Panc1 (cell line): ENCODE data around the gene STRA6. TPM values are rescaled to one million over a fixed set of nuclear protein-coding genes. Genes with fewer than 3 reads are reported as not detected.

Experiments
- ATAC-seq: fragments of 200-7000 bp; cut with Tn5 transposase; 2 replicates; pipeline ENCODE4 v1.9.1; 2020; ENCODE audit warnings: mild to moderate bottlenecking, moderate library complexity
- BruUV-seq: library from RNA; stranded (reverse); fragments of 400-500 nt; replicated peaks from 2 replicates; lab custom pipeline; 2021; lab: Mats Ljungman, UMichigan
- CTCF ChIA-PET: fragments of 300-600 bp; sonication (Branson Sonifier 250); formaldehyde crosslinking; loops from one replicate; lab custom pipeline; 2022; ENCODE audit warnings: antibody characterized with exemption; lab: Charles Lee
- POLR2A ChIA-PET: fragments of 300-600 bp; sonication (Branson Sonifier 250); formaldehyde crosslinking; loops from one replicate; lab custom pipeline; 2022; ENCODE audit warnings: antibody characterized with exemption; lab: Charles Lee
- DNase-seq: peaks from one replicate; pipeline ENCODE4 v3.0.0-alpha.2; 2010; ENCODE audit warnings: low read depth, low spot score
- H3K27ac ChIP-seq: 2 replicates; pipeline ENCODE4 v1.5.1; 2011; ENCODE audit warnings: mild to moderate bottlenecking, low read length, inconsistent platforms
- H3K27me3 ChIP-seq: fragments of 200-500 bp; sonication (Bioruptor generic); 2 replicates; pipeline ENCODE4 v1.6.0; 2014; ENCODE audit warnings: low read length, inconsistent platforms; ENCODE audit not compliant: control insufficient read depth, insufficient read depth
- H3K36me3 ChIP-seq: fragments of 200-500 bp; sonication (Bioruptor generic); 2 replicates; pipeline ENCODE4 v1.5.1; 2014; ENCODE audit warnings: inconsistent platforms, mild to moderate bottlenecking, low read length, moderate library complexity; ENCODE audit not compliant: control insufficient read depth, insufficient read depth
- H3K4me1 ChIP-seq: 2 replicates; pipeline ENCODE4 v1.5.1; 2011; ENCODE audit warnings: inconsistent platforms, mild to moderate bottlenecking, low read length, moderate library complexity; ENCODE audit not compliant: control insufficient read depth, insufficient read depth
- H3K4me3 ChIP-seq, 2 experiments: 2 replicates each; pipeline ENCODE4 v1.5.1; 2011 to 2012; ENCODE audit warnings: low read depth in 2 of 2, low read length in 2 of 2, mild to moderate bottlenecking in 2 of 2, inconsistent platforms in 1 of 2, moderate library complexity in 1 of 2
- H3K9me3 ChIP-seq: fragments of 200-500 bp; sonication (Bioruptor generic); 2 replicates; pipeline ENCODE4 v1.5.1; 2014; ENCODE audit warnings: low read depth, mild to moderate bottlenecking, inconsistent platforms, low read length, moderate library complexity; ENCODE audit not compliant: control insufficient read depth, insufficient read depth
- POLR2AphosphoS5 ChIP-seq: IDR thresholded peaks from 2 replicates; pipeline ENCODE4 v1.6.1; 2012; ENCODE audit warnings: mild to moderate bottlenecking, low read depth, low read length, moderate library complexity
- SIN3A ChIP-seq: IDR thresholded peaks from 2 replicates; pipeline ENCODE4 v1.6.1; 2012; ENCODE audit warnings: low read depth, mild to moderate bottlenecking, low read length, moderate library complexity, borderline replicate concordance; ENCODE audit not compliant: insufficient read depth
- TCF7L2 ChIP-seq: IDR thresholded peaks from 2 replicates; pipeline ENCODE4 v1.6.1; 2011; ENCODE audit warnings: mild to moderate bottlenecking, low read depth, low read length, inconsistent platforms
- in situ Hi-C: cut with HindIII; loops from 2 replicates; pipeline ENCODE4 v1.10.0; 2016; ENCODE audit warnings: low sequenced_read_pairs, low pct_unique_long_range_greater_than_20kb
- intact Hi-C: fragments of 100-400 bp; cut with micrococcal nuclease; formaldehyde crosslinking; loops from one replicate; pipeline ENCODE4 v1.10.0; 2022; ENCODE audit not compliant: unreplicated experiment
- total RNA-seq: library from RNA; stranded (reverse); gene quantifications from one replicate; pipeline ENCODE4 v1.2.1, GENCODE V29; 2021; ENCODE audit not compliant: unreplicated experiment
- TF ChIP-seq, protein P1 (sequence below), 2 experiments: IDR thresholded peaks; 2 replicates each; pipeline ENCODE4 v1.6.1; 2011 to 2012; ENCODE audit warnings: low read depth in 2 of 2, control low read depth in 1 of 2, low read length in 1 of 2, mild to moderate bottlenecking in 1 of 2, moderate library complexity in 1 of 2; ENCODE audit not compliant: insufficient read depth in 1 of 2
- TF ChIP-seq, protein P2 (sequence below): fragments of 450-650 bp; IDR thresholded peaks from 2 replicates; pipeline ENCODE4 v1.5.1; 2017; ENCODE audit warnings: mild to moderate bottlenecking

STRA6 gene
- total RNA-seq, 1 experiment from 2014 or later: 1.1 TPM

DNA sequence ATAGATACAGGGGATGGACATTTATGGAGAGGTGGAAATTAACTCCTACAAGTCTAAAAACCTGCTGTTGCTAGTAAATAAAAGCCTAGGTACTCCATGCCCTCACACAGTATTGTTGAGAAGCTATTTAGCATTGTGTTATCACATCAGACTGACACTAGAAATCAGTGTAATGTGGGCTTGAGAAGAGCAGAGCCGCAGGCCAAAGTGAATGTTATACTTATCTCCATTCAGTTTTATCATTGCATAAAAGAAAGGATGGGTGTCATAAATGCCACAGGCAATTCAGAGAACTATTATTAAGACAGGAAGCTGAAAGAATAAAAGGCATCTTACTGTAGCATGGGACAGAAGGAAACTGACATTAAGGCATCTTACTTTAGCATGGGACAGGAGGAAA, 42.8 kb downstream of the STRA6 start:
- CTCF ChIA-PET: no interaction called here
- POLR2A ChIA-PET: no interaction called here

DNA sequence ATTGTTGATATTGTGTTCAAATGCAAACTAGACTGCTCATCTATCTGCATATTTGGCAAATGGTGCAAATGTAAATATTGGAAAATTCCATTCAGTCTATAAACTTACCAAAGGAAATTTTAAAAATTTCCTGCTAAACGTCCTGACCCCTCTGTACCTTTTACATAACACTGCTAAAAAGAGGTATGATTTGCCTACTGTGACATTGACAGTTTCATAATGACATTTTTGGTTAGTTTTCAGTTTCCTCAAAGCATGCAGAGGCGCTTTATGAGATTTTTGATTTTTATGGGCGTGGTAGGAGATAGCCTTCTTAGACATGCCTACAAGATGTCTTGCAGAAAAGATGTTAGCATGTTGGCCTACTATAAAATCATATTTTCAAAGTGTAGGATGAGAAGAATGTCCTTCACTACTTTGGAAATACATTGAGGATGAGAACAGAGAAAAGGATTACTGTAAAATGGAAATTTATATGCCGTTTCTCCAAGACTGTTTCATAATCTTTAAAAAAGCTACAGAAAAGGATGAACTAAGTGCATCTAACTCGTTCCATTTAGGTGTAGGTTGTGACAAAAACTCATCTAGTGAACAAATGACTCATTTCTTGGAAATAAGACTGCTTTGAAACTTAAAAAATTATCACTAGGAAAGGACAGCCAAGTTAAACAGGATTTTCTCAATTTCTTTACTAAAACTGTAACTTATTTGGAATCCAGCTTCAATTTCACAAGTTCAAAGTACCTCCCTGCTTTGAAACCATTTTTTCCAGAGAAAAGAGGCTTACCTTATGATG, 43.5 kb downstream of the STRA6 start:
- no peaks in the 10 kb centered on the region for H3K9me3 ChIP-seq
- H3K27me3 ChIP-seq: peaks cover 2% of the 10 kb centered on the region; the same call in 1 of the 2 replicates
- H3K27ac ChIP-seq: no peak overlapping the region
- BruUV-seq: no TSS peak
- H3K4me3 ChIP-seq: no peak overlapping the region
- H3K36me3 ChIP-seq: no peaks in the 10 kb centered on the region
- in situ Hi-C loops (no loop called here), intact Hi-C loops (no loop called here)
- TF ChIP-seq, protein P1, sequence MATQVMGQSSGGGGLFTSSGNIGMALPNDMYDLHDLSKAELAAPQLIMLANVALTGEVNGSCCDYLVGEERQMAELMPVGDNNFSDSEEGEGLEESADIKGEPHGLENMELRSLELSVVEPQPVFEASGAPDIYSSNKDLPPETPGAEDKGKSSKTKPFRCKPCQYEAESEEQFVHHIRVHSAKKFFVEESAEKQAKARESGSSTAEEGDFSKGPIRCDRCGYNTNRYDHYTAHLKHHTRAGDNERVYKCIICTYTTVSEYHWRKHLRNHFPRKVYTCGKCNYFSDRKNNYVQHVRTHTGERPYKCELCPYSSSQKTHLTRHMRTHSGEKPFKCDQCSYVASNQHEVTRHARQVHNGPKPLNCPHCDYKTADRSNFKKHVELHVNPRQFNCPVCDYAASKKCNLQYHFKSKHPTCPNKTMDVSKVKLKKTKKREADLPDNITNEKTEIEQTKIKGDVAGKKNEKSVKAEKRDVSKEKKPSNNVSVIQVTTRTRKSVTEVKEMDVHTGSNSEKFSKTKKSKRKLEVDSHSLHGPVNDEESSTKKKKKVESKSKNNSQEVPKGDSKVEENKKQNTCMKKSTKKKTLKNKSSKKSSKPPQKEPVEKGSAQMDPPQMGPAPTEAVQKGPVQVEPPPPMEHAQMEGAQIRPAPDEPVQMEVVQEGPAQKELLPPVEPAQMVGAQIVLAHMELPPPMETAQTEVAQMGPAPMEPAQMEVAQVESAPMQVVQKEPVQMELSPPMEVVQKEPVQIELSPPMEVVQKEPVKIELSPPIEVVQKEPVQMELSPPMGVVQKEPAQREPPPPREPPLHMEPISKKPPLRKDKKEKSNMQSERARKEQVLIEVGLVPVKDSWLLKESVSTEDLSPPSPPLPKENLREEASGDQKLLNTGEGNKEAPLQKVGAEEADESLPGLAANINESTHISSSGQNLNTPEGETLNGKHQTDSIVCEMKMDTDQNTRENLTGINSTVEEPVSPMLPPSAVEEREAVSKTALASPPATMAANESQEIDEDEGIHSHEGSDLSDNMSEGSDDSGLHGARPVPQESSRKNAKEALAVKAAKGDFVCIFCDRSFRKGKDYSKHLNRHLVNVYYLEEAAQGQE (IDR thresholded peaks at IDR 0.05; ENCODE audit: insufficient read depth in 1 of 2, low read depth in 2 of 2, low read length in 1 of 2): no peak
- no peak for TF ChIP-seq POLR2AphosphoS5
- TF ChIP-seq, protein P2, sequence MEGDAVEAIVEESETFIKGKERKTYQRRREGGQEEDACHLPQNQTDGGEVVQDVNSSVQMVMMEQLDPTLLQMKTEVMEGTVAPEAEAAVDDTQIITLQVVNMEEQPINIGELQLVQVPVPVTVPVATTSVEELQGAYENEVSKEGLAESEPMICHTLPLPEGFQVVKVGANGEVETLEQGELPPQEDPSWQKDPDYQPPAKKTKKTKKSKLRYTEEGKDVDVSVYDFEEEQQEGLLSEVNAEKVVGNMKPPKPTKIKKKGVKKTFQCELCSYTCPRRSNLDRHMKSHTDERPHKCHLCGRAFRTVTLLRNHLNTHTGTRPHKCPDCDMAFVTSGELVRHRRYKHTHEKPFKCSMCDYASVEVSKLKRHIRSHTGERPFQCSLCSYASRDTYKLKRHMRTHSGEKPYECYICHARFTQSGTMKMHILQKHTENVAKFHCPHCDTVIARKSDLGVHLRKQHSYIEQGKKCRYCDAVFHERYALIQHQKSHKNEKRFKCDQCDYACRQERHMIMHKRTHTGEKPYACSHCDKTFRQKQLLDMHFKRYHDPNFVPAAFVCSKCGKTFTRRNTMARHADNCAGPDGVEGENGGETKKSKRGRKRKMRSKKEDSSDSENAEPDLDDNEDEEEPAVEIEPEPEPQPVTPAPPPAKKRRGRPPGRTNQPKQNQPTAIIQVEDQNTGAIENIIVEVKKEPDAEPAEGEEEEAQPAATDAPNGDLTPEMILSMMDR: no peak
- TF ChIP-seq TCF7L2: no peak
- no peak for TF ChIP-seq SIN3A
- no peak for ATAC-seq
- POLR2A ChIA-PET: no interaction called here
- H3K4me1 ChIP-seq: no peaks in the 10 kb centered on the region
- DNase-seq: no peak
- CTCF ChIA-PET: no interaction called here

More for the DNA sequence above, 42.8 kb downstream of the STRA6 start:
- H3K27ac ChIP-seq: no peak overlapping the region
- ATAC-seq (no peak), DNase-seq (no peak)
- intact Hi-C loops: no loop called here
- H3K36me3 ChIP-seq: no peaks in the 10 kb centered on the region
- TF ChIP-seq TCF7L2 (no peak), SIN3A (no peak), POLR2AphosphoS5 (no peak)
- TF ChIP-seq, protein P1 (IDR thresholded peaks at IDR 0.05; ENCODE audit: insufficient read depth in 1 of 2, low read depth in 2 of 2, low read length in 1 of 2): no peak
- TF ChIP-seq, protein P2: no peak
- no TSS peak for BruUV-seq
- no peaks in the 10 kb centered on the region for H3K9me3 ChIP-seq
- H3K4me1 ChIP-seq: no peaks in the 10 kb centered on the region
- peaks cover 2% of the 10 kb centered on the region; the same call in 1 of the 2 replicates for H3K27me3 ChIP-seq
- in situ Hi-C loops: no loop called here
- H3K4me3 ChIP-seq: no peak overlapping the region
